Fibroblast of skin of right quadriceps (primary cell): Measurements from ENCODE around the gene RIMS3.

Experiments used
- DNase-seq: peaks from one replicate; pipeline ENCODE4 v3.0.0-alpha.2; 2013

The RIMS3 gene

GRCh38 chr1:40691538-40692428 lies 26.3 kb upstream of the RIMS3 start, which contains the start of gene NFYC:
TSS of gene NFYC (plus strand) at chr1:40691704. CDS start at chr1:40738844, 47,140 bp downstream.
- peak; percentile 99 for DNase-seq

- no peak for DNase-seq
These were observed 25.5 kb upstream of the RIMS3 start for GRCh38 chr1:40690771-40691537.

DNA sequence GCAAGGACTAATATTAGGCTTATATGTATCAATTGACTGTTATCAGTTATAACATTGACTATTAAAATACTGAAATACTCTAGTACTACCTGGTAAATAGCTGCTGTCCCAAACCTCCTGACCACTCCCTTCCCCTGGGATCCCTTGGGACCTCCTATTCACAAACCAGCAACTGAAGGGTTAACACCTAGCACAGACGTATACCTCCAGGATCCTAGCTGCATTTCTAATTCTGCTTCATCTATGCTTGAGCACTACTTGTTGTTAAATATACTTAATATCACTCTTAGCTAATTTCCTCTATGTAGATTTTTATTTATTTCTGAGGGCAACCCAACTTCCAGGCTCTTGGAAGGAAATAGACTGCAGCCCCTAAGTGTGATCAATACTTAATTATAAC lies 24.3 kb upstream of the RIMS3 start:
- DNase-seq = no peak

DNA sequence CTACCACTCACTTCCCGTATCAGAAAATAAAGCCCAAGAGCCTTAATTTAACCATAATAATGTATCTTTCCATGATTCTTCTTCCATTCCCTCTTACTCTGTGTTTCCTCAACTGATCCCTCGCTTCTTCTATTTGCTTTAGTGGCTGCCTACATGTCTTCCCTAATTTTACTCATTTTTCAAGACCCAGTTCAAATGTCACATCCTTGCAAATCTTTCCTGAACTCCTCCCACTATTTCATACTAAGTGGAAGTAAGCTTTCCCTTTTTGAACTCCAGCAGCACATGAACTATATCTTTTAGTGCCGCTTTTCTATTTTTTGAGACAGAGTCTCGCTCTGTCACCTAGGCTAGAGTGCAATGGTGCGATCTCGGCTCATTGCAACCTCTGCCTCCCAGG lies 22.2 kb upstream of the RIMS3 start:
- no peak for DNase-seq

GRCh38 chr1:40687059-40687458 lies 21.6 kb upstream of the RIMS3 start:
- DNase-seq = no peak

DNA sequence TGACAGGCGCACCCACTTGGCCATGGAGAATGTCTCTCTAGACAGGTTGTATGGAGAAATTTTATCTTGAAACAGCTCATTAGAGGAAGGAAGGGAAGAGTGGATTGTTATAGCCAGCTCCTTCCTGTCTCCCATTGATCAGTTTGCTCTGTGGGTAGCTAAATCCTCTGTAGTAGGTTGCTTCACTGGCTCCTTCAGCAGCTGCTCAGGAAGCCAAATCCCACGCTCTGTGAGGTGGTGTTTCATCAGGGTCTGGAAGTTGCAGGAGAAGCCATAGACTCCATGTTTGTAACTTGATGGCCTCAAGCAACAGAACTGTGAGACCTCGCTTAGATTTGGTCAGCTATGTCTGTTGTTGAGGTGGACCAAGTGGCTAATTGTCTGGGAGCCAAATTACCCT lies 19.2 kb upstream of the RIMS3 start:
- no peak for DNase-seq

- no peak for DNase-seq
These were observed 13.9 kb upstream of the RIMS3 start for GRCh38 chr1:40679165-40679953.

GRCh38 chr1:40676501-40676900 lies 11.0 kb upstream of the RIMS3 start:
- no peak for DNase-seq

DNA sequence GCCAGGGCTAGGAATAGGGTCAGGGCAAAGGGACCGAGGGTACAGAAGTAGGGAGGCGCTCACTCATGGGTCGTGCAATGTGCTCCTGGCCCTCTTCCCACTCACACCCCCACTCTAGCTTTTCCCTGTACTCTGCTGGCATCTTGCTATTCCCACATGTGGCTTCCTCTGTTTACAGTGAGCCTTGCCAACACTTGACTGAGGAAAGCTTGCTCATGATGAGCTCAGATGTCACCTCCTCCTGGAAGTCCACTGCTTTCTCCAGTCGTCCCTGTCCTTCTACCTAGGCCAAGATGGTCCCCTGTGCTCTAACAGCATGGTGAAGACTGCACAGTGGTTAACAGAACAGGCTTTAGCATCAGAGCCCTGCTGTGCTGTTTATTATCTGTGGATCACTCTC lies 8.0 kb upstream of the RIMS3 start:
- DNase-seq = no peak

DNA sequence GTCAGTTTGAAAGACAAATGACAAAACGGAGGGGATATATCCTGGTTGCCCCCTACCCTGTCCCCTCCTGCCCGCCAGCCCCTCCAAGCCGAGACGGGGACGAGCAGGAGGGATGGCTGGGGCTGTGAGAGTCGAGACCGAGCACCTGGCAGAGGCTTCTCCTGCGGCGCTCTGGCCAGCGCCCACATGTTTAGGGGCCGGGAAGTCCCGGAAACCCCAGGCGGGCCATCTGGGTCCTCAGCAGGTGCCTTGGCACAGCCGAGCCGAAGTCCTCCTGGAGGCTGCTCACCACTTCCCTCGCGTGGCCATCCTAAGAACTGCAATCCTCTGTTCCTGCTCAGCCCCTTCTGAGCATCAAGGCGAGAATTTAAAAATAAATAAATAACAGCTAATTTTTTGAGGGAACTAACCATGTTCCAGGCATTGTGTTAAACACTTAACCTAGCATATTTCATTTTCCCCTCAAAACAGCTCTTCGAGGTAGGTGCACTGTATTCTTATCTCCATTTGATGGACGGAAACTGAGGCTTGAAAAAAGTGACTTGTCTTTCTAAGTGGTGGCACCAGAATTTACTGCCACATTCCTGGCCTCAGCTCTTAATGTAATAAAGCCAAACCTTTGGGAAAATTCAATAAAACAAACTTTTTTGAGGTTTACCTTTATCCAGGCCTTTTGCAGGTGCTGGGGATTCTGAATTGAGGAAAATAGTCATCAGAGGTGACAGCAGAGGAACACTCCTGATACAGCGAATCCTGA lies 3.5 kb upstream of the RIMS3 start:
- peak; percentile 32 for DNase-seq

GRCh38 chr1:40664791-40665190 lies 691 bp downstream of the RIMS3 start:
- DNase-seq = no peak

GRCh38 chr1:40664167-40664537 lies 1.3 kb downstream of the RIMS3 start:
- no peak for DNase-seq

- DNase-seq = no peak
These were observed 1.9 kb downstream of the RIMS3 start for GRCh38 chr1:40663324-40664166.

DNA sequence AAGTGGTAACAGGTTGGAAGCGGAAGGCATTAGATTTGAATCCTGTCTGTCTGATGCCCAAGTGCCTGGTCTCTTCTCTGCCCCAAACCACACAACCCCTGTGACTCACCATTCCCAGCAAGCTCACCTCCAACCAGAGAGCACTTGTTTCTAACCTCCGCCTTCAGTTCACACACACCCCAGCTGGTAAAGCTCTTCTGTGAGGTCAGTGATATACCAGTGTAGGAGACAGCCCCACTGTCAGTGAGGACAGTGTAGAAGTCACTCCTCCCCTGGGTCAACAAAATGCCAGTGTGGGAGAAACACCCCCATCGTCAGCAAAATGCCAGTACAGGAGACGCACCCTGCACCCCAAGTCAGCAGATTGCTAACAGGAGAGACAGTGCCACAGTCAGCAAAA lies 2.6 kb downstream of the RIMS3 start:
- DNase-seq = no peak

DNA sequence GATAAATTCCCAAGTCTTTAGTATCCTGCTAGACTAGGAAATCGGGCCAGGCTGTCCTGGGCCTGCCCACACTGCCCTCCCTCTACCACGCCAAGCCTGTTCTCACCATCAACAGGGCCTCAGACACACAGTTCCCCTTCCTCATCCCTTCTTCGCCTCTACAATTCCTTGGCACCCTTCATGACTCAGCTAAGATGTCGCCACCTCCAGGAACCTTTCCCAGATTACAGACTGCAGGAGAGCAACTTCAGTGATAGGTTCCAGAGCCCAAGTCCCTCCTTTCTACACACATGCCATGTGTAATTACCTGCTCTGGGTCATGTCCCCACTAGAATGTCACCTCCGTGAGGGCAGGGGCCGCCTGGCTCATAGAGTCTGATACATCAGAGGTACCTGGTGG lies 3.3 kb downstream of the RIMS3 start:
- no peak for DNase-seq

- DNase-seq = no peak
These were observed 3.8 kb downstream of the RIMS3 start for GRCh38 chr1:40661678-40662077.

GRCh38 chr1:40659649-40659947 lies 5.9 kb downstream of the RIMS3 start:
- DNase-seq = no peak

- DNase-seq = no peak
These were observed 6.5 kb downstream of the RIMS3 start for GRCh38 chr1:40658751-40659648.

GRCh38 chr1:40657046-40657445 lies 8.4 kb downstream of the RIMS3 start:
- DNase-seq = no peak

GRCh38 chr1:40653851-40654537 lies 11.5 kb downstream of the RIMS3 start:
- no peak for DNase-seq
